Smooth muscle cell (in vitro differentiated cells): Measurements from ENCODE around the gene RRP12. TPM values are rescaled to one million over a fixed set of nuclear protein-coding genes. Genes with fewer than 3 reads are reported as not detected.

Experiments used
- DNase-seq: peaks from one replicate; lab custom pipeline; 2025; ENCODE audit not compliant: unreplicated experiment; lab: John Stamatoyannopoulos, UW
- H2AFZ ChIP-seq: fragments of 200-600 bp; sonication (generic); 2 replicates; pipeline ENCODE4 v1.6.0; 2016; ENCODE audit warnings: antibody characterized with exemption, low read depth, mild to moderate bottlenecking
- H3F3A ChIP-seq: fragments of 200-600 bp; sonication (generic); 2 replicates; pipeline ENCODE4 v1.6.0; 2017; ENCODE audit warnings: antibody characterized with exemption, low read depth
- H3K27ac ChIP-seq: fragments of 200-600 bp; sonication (generic); 2 replicates; pipeline ENCODE4 v1.5.1; 2016; ENCODE audit warnings: low read depth, mild to moderate bottlenecking
- H3K27me3 ChIP-seq: fragments of 200-600 bp; sonication (generic); 2 replicates; pipeline ENCODE4 v1.6.1; 2016; ENCODE audit warnings: low read depth, mild to moderate bottlenecking
- H3K36me3 ChIP-seq: fragments of 200-600 bp; sonication (generic); 2 replicates; pipeline ENCODE4 v1.5.1; 2016; ENCODE audit warnings: low read depth
- H3K4me1 ChIP-seq: fragments of 200-600 bp; sonication (generic); 2 replicates; pipeline ENCODE4 v1.5.1; 2016; ENCODE audit warnings: low read depth
- H3K4me2 ChIP-seq: fragments of 200-600 bp; sonication (generic); 2 replicates; pipeline ENCODE4 v1.6.0; 2016; ENCODE audit warnings: mild to moderate bottlenecking
- H3K4me3 ChIP-seq: fragments of 200-600 bp; sonication (generic); 2 replicates; pipeline ENCODE4 v1.5.1; 2016; ENCODE audit warnings: mild to moderate bottlenecking
- H3K79me2 ChIP-seq: fragments of 200-600 bp; sonication (generic); 2 replicates; pipeline ENCODE4 v1.6.0; 2016; ENCODE audit warnings: low read depth, mild to moderate bottlenecking
- H3K9ac ChIP-seq: fragments of 200-600 bp; sonication (generic); 2 replicates; pipeline ENCODE4 v1.6.0; 2016; ENCODE audit warnings: low read depth
- H3K9me3 ChIP-seq: fragments of 200-600 bp; sonication (generic); replicated peaks from 2 replicates; pipeline ENCODE4 v1.5.1; 2016; ENCODE audit warnings: low read depth
- H4K20me1 ChIP-seq: fragments of 200-600 bp; sonication (generic); 2 replicates; pipeline ENCODE4 v1.6.0; 2016; ENCODE audit warnings: low read depth
- CTCF ChIP-seq: fragments of 200-600 bp; sonication (generic); IDR thresholded peaks from 2 replicates; pipeline ENCODE4 v1.5.1; 2017; ENCODE audit warnings: borderline replicate concordance, mild to moderate bottlenecking, antibody characterized with exemption; ENCODE audit not compliant: insufficient read depth, poor library complexity, severe bottlenecking
- WGBS: methylation state at CpG from one replicate; pipeline ENCODE4 v1.1.7; 2016; ENCODE audit warnings: low lambda C conversion rate; 5-methylcytosine and 5-hydroxymethylcytosine counted together
- polyA plus RNA-seq: library from polyadenylated mRNA; unstranded; fragments of >200 nt; fragmentation: Nextera tagmentation; extraction: Ambion mirVana; gene quantifications from 2 replicates; pipeline ENCODE4 v1.2.1, GENCODE V29; 2016
- small RNA-seq: library from RNA; depleted of rRNA; stranded (forward); fragments of <200 nt; gene quantifications from one replicate; pipeline ENCODE3, GENCODE V24; 2014
- total RNA-seq: library from RNA; depleted of rRNA; stranded (reverse); fragments of >200 nt; gene quantifications from 2 replicates; pipeline ENCODE4 v1.2.3, GENCODE V29; 2014

The RRP12 gene
- total and polyA plus RNA-seq, 2 experiments from 2014 or later = 14.1 to 18.8 TPM

GRCh38 chr10:97307866-97308780, 93.0 kb downstream of the RRP12 start:
- no peak for TF ChIP-seq CTCF
- no peaks in the 10 kb centered on the region for H4K20me1 ChIP-seq
- H3K27ac ChIP-seq = no peak overlapping the region
- no peak overlapping the region for H3K4me3 ChIP-seq
- WGBS = 90% methylated on average over 10 of the region's 10 CpGs
- DNase-seq = no peak
- H3K9ac ChIP-seq = no peak overlapping the region
- no peaks in the 10 kb centered on the region for H3K79me2 ChIP-seq
- H3K4me2 ChIP-seq = no peak overlapping the region
- H3K27me3 ChIP-seq = no peaks in the 10 kb centered on the region
- H3K9me3 ChIP-seq = no peaks in the 10 kb centered on the region
- H3K4me1 ChIP-seq = no peaks in the 10 kb centered on the region
- no peaks in the 10 kb centered on the region for H3F3A ChIP-seq
- no peak overlapping the region for H2AFZ ChIP-seq
- no peaks in the 10 kb centered on the region for H3K36me3 ChIP-seq

DNA sequence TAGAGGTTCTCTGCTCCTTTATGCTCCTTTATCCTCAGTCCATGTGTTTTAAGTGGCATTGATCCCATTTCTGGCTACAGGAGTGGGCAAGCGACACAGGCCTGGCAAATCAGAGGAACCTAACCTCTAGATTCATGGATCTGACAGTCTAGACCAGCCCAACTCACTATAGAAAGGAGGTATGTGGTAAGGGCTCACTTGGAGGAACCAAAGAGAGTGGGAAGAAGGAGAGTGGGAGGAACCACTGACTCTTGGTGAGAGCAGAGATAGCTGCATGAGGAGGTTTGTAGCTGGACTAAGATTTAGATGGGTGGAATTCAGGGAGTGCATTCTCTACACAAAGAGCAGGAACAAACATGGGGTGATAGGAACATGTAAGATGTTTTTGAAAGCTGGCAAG, 93.7 kb downstream of the RRP12 start:
- Histone ChIP-seq H3K4me3 (no peak overlapping the region), H3K9me3 (no peaks in the 10 kb centered on the region), H2AFZ (no peak overlapping the region), H3K27me3 (no peaks in the 10 kb centered on the region), H3K27ac (no peak overlapping the region), H3K4me2 (no peak overlapping the region), H3F3A (no peaks in the 10 kb centered on the region), H3K9ac (no peak overlapping the region), H3K36me3 (no peaks in the 10 kb centered on the region), H3K79me2 (no peaks in the 10 kb centered on the region), H3K4me1 (no peaks in the 10 kb centered on the region), H4K20me1 (no peaks in the 10 kb centered on the region)
- no peak for TF ChIP-seq CTCF
- no peak for DNase-seq
- WGBS = 89% methylated on average over 1 of the region's 1 CpG

Small RNA genes lying within 50 kb of the gene (small RNA-seq; reads per million reads assigned to genes)
- gene RF00019 = not detected

Other genes with a start within 250 kb of the RRP12 start
- gene SLIT1, start 215.4 kb downstream of the RRP12 start, total RNA-seq = 0.09 TPM in 1 of 2 replicates, not detected in the other
- 0.15 TPM in 1 of 2 replicates, not detected in the other for gene SLIT1, start 215.4 kb downstream of the RRP12 start, polyA plus RNA-seq
- 15.0 and 20.5 TPM in 2 replicates for gene ARHGAP19, start 108.7 kb downstream of the RRP12 start, total RNA-seq
- gene ARHGAP19, start 108.7 kb downstream of the RRP12 start, polyA plus RNA-seq = 3.5 and 4.4 TPM in 2 replicates
- 0.58 and 1.3 TPM in 2 replicates for gene FRAT1, start 82.1 kb downstream of the RRP12 start, total RNA-seq
- 1.0 and 1.3 TPM in 2 replicates for gene FRAT1, start 82.1 kb downstream of the RRP12 start, polyA plus RNA-seq
- 4.0 and 4.8 TPM in 2 replicates for gene FRAT2, start 66.6 kb downstream of the RRP12 start, total RNA-seq
- gene FRAT2, start 66.6 kb downstream of the RRP12 start, polyA plus RNA-seq = 5.9 and 7.7 TPM in 2 replicates
- 725 and 787 TPM in 2 replicates for gene PGAM1, start 24.9 kb upstream of the RRP12 start, total RNA-seq
- 921 and 957 TPM in 2 replicates for gene PGAM1, start 24.9 kb upstream of the RRP12 start, polyA plus RNA-seq
- gene EXOSC1, start 44.7 kb upstream of the RRP12 start, total RNA-seq = 44.9 and 48.7 TPM in 2 replicates
- 61.5 and 97.5 TPM in 2 replicates for gene EXOSC1, start 44.7 kb upstream of the RRP12 start, polyA plus RNA-seq
- gene ZDHHC16, start 44.8 kb upstream of the RRP12 start, total RNA-seq = 48.5 and 50.3 TPM in 2 replicates
- 73.3 and 81.1 TPM in 2 replicates for gene ZDHHC16, start 44.8 kb upstream of the RRP12 start, polyA plus RNA-seq
- 97.9 and 125 TPM in 2 replicates for gene MMS19, start 97.1 kb upstream of the RRP12 start, total RNA-seq
- gene MMS19, start 97.1 kb upstream of the RRP12 start, polyA plus RNA-seq = 76.8 and 81.4 TPM in 2 replicates
- gene UBTD1, start 97.6 kb upstream of the RRP12 start, total RNA-seq = 26.5 and 27.1 TPM in 2 replicates
- 59.9 and 61.5 TPM in 2 replicates for gene UBTD1, start 97.6 kb upstream of the RRP12 start, polyA plus RNA-seq
- gene ANKRD2, start 171.4 kb upstream of the RRP12 start, total RNA-seq = not detected in 2 replicates
- gene ANKRD2, start 171.4 kb upstream of the RRP12 start, polyA plus RNA-seq = 0.30 TPM in 1 of 2 replicates, not detected in the other
- not detected in 2 replicates for gene HOGA1, start 183.0 kb upstream of the RRP12 start, total RNA-seq
- gene HOGA1, start 183.0 kb upstream of the RRP12 start, polyA plus RNA-seq = 0.10 TPM in 1 of 2 replicates, not detected in the other
- gene C10orf62, start 188.4 kb upstream of the RRP12 start, total RNA-seq = not detected in 2 replicates
- not detected in 2 replicates for gene C10orf62, start 188.4 kb upstream of the RRP12 start, polyA plus RNA-seq
- gene MORN4, start 232.2 kb upstream of the RRP12 start, total RNA-seq = 2.9 and 9.3 TPM in 2 replicates
- 11.3 and 16.8 TPM in 2 replicates for gene MORN4, start 232.2 kb upstream of the RRP12 start, polyA plus RNA-seq
- gene PI4K2A, start 239.3 kb upstream of the RRP12 start, total RNA-seq = 20.8 and 23.4 TPM in 2 replicates
- gene PI4K2A, start 239.3 kb upstream of the RRP12 start, polyA plus RNA-seq = 20.4 and 21.0 TPM in 2 replicates